HG02884 (cell line): ENCODE results near the gene KRTAP9-7.
"Not testable (repeated sequence)": the region's sequence is repeated elsewhere in the genome, so short reads cannot be mapped to it uniquely, and the experiment has no call there.

Experiments used
- ATAC-seq: cut with Tn5 transposase; IDR thresholded peaks from one replicate; pipeline ENCODE4 v1.9.1; 2021; ENCODE audit warnings: mild to moderate bottlenecking, moderate library complexity; ENCODE audit not compliant: unreplicated experiment

KRTAP9-7 gene, protein sequence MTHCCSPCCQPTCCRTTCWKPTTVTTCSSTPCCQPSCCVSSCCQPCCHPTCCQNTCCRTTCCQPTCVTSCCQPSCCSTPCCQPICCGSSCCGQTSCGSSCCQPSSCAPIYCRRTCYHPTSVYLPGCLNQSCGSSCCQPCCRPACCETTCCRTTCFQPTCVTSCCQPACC

DNA sequence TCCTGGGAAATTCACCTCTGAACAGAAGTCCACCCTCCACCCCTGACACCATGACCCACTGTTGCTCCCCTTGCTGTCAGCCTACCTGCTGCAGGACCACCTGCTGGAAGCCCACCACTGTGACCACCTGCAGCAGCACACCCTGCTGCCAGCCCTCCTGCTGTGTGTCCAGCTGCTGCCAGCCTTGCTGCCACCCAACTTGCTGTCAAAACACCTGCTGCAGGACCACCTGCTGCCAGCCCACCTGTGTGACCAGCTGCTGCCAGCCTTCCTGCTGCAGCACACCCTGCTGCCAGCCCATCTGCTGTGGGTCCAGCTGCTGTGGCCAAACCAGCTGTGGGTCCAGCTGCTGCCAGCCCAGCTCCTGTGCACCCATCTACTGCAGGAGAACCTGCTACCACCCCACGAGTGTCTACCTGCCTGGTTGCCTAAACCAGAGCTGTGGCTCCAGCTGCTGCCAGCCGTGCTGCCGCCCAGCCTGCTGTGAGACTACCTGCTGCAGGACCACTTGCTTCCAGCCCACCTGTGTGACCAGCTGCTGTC is at the start of gene KRTAP9-7:
KRTAP9-7 (plus strand) TSS at position 51 of the 543 bp plus-strand sequence; CDS start at position 51, 0 bp downstream.
- ATAC-seq = not testable (repeated sequence)

DNA sequence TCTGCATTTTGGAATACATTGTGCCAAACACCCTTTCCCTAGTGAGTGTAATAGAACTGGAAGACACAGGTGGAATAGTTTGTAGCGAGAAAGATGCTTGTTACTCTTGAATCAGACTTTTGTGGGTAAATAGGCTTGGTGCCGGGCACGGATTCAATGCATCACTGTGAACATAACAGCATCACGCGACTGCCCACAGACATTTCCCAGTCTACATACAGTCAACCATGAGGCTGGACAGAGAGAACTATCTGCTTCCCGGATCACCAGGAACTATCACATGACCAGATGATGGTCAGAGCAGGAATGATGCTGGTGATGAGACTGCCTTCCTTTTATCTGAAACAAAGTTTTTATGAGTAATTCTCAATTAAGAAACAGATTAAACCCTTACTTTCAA is 49.4 kb upstream of the KRTAP9-7 start:
- no peak for ATAC-seq

DNA sequence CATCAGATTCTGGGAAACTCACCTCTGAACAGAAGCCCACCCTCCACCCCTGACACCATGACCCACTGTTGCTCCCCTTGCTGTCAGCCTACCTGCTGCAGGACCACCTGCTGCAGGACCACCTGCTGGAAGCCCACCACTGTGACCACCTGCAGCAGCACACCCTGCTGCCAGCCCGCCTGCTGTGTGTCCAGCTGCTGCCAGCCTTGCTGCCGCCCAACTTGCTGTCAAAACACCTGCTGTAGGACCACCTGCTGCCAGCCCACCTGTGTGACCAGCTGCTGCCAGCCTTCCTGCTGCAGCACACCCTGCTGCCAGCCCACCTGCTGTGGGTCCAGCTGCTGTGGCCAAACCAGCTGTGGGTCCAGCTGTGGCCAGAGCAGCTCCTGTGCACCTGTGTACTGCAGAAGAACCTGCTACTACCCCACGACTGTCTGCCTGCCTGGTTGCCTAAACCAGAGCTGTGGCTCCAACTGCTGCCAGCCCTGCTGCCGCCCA is 48.9 kb upstream of the KRTAP9-7 start, which contains the start of gene KRTAP9-2:
KRTAP9-2 (plus strand) TSS at position 51 of the 498 bp plus-strand sequence; CDS start at position 58, 7 bp downstream.
- not testable (repeated sequence) for ATAC-seq

DNA sequence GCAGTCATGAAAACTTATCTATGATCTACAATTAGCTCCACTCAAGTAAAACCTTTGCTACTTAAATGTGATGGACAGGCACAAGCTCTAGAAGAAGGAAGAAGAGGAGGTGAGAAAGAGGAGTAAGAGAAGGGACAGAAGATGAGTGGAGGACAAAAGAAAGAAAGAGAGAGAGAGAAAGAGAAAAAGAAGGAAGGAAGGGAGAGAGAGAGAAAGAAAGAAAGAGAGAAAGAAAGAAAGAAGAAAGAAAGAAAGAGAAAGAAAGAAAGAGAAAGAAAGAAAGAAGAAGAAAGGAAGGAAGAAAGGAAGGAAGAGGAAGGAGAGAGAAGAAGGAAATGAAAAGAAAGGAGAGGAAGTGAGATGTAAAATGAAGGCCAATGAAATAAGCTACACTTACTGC is 45.4 kb upstream of the KRTAP9-7 start:
- no peak for ATAC-seq

DNA sequence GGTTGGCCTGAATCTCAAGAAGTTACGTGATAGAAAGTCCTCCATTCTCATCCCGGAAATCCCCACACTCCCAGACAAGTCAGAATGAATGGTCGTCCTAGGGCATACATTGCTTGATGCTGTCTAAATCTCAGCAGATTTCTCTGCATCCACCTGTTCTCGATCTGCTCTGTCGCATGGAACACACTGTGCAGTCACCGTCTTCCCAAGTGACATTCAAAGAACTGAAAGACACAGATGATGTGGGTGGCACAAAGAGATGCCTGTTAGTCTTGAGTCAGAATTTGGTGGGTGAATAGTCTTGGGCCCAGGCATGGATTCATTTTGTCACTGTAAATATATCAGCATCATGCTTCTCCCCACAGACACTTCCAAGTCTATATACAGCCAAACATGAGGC is 43.8 kb upstream of the KRTAP9-7 start:
- no peak for ATAC-seq

DNA sequence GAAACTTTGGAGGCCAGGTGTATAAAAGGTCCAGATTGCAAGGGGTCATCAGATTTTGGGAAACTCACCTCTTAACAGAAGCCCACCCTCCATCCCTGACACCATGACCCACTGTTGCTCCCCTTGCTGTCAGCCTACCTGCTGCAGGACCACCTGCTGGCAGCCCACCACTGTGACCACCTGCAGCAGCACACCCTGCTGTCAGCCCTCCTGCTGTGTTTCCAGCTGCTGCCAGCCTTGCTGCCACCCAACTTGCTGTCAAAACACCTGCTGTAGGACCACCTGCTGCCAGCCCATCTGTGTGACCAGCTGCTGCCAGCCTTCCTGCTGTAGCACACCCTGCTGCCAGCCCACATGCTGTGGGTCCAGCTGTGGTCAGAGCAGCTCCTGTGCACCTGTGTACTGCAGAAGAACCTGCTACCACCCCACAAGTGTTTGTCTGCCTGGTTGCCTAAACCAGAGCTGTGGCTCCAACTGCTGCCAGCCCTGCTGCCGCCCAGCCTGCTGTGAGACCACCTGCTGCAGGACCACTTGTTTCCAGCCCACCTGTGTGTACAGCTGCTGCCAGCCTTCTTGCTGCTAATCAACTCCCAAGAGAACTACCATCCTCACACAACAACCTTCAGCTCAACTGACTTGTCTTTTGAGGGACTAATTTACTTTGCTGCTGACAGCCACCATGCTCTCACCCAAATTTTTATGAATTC is 42.9 kb upstream of the KRTAP9-7 start, which contains the start of gene KRTAP9-3:
KRTAP9-3 (plus strand) TSS at position 51 of the 707 bp plus-strand sequence; CDS start at position 104, 53 bp downstream.
- ATAC-seq = not testable (repeated sequence)

DNA sequence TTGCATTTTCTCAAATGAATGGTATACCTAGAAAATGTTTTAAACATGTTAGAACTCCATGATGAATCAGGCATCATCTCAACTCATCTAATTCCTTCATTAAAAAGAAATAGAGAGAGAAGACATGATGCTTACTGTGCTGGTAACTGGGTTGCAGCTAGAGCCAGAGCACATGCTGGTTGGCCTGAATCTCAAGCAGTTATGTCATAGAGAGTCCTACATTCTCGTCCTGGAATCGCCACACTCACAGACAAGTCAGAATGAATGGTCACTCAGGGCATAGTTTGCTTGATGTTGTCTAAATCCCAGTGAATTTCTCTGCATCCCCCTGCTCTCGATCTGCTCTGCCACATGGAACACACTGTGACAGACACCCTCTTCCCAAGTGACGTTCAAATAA is 38.4 kb upstream of the KRTAP9-7 start:
- not testable (repeated sequence) for ATAC-seq

DNA sequence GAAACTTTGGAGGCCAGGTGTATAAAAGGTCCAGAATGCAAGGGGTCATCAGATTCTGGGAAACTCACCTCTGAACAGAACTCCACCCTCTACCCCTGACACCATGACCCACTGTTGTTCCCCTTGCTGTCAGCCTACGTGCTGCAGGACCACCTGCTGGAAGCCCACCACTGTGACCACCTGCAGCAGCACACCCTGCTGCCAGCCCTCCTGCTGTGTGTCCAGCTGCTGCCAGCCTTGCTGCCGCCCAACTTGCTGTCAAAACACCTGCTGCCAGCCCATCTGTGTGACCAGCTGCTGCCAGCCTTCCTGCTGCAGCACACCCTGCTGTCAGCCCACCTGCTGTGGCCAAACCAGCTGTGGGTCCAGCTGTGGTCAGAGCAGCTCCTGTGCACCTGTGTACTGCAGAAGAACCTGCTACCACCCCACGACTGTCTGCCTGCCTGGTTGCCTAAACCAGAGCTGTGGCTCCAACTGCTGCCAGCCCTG is 37.5 kb upstream of the KRTAP9-7 start, which contains the start of gene KRTAP9-8:
KRTAP9-8 (plus strand) TSS at position 51 of the 489 bp plus-strand sequence; CDS start at position 104, 53 bp downstream.
- not testable (repeated sequence) for ATAC-seq

DNA sequence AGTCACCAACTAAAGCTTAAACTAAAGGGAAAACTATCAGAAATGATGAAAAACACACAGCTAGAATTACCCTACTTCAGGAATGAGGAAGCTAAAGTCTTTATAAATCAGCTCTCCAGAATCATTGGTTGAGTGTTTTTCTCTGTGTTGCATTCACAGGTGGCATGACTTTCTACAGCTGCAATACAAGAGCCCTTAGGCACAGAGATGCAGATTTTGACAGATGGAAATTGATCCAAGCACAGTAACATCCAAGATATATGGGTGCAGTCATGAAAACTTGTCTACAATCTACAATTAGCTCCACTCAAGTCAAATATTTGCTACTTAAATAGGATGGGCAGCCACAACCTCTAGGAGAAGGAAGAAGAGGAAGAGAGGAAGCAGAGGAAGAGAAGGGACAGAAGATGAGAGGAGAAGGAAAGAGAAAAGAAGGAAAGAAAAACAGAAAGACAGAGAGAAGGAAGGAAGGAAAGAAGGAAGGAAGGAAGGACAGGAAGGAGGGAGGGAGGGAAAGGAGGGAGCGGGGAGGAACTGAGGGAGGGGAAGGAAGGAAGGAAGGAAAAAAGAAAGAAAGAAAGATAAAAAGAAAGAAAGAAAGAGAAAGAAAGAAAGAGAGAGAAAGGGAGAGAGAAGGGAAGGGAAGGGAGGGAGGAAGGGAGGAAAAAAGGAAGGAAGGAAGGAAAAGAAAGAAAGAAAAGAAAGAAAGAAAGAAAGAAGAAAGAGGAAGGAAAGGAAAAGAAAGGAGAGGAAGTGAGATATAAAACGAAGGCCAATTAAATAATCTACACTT is 28.3 kb upstream of the KRTAP9-7 start:
- ATAC-seq = not testable (repeated sequence)

DNA sequence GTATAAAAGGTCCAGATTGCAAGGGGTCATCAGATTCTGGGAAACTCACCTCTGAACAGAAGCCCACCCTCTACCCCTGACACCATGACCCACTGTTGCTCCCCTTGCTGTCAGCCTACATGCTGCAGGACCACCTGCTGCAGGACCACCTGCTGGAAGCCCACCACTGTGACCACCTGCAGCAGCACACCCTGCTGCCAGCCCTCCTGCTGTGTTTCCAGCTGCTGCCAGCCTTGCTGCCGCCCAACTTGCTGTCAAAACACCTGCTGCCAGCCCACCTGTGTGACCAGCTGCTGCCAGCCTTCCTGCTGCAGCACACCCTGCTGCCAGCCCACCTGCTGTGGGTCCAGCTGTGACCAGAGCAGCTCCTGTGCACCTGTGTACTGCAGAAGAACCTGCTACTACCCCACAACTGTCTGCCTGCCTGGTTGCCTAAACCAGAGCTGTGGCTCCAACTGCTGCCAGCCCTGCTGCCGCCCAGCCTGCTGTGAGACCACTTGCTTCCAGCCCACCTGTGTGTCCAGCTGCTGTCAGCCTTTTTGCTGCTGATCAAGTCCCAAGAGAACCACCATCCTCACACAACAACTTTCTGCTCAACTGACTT is 25.8 kb upstream of the KRTAP9-7 start, which contains the start of gene KRTAP9-4:
KRTAP9-4 (plus strand) TSS at position 51 of the 604 bp plus-strand sequence; CDS start at position 85, 34 bp downstream.
- ATAC-seq = not testable (repeated sequence)

DNA sequence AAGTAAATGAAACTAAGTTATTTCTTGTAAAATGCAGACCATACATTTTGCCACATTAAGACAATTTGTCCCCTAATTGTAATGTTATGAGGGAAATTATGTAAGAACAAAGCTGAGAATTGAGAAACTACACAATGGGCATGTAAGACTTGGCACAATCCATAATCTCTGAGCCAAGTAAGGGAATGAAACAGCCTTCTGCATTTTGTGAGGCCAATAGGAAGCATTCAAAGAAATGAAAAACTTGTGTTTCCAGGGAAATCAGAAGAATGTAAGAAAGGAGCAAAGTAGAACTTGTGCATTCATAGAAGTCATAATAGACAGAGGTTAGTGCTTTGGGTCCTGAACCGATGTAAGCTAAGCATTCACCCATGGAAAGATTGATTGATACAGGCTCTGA is 24.2 kb upstream of the KRTAP9-7 start:
- no peak for ATAC-seq

DNA sequence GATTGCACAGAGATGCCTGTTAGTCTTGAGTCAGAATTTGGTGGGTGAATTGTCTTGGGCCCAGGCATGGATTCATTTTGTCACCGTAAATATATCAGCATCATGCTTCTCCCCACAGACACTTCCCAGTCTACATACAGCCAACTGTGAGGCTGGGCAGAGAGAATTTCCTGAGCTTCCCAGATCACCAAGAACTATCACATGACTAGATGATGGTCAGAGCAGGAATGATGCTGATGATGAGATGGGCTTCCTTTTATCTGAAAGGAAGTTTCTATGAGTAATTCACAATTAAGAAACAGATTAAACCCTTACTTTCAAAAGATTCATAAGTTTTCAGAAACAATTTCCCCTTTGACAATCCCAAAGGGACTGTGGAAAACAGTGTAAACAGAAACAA is 20.6 kb upstream of the KRTAP9-7 start:
- ATAC-seq = no peak

DNA sequence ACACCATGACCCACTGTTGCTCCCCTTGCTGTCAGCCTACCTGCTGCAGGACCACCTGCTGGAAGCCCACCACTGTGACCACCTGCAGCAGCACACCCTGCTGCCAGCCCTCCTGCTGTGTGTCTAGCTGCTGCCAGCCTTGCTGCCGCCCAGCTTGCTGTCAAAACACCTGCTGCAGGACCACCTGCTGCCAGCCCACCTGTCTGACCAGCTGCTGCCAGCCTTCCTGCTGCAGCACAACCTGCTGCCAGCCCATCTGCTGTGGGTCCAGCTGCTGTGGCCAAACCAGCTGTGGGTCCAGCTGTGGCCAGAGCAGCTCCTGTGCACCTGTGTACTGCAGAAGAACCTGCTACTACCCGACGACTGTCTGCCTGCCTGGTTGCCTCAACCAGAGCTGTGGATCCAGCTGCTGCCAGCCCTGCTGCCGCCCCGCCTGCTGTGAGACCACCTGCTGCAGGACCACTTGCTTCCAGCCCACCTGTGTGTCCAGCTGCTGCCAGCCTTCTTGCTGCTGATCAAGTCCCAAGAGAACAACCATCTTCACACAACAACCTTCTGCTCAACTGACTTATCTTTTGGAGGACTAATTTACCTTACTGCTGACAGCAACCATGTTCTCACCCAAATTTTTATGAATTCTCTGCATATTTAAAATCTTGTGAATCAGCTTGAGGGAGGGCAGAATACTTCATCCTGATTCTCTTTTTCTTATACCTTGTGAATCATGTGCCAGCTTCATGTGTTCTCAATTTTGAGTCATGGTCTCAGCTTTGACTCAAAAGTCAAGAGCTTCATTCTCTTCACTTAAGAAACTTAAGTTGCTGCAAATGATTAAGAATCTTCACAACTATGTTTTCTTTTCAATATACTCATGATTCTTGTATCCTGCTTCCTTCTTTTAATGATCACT is 19.9 kb upstream of the KRTAP9-7 start, which contains the start of gene KRTAP9-9:
KRTAP9-9 (plus strand) TSS at position 4 of the 910 bp plus-strand sequence.
- ATAC-seq = not testable (repeated sequence)

DNA sequence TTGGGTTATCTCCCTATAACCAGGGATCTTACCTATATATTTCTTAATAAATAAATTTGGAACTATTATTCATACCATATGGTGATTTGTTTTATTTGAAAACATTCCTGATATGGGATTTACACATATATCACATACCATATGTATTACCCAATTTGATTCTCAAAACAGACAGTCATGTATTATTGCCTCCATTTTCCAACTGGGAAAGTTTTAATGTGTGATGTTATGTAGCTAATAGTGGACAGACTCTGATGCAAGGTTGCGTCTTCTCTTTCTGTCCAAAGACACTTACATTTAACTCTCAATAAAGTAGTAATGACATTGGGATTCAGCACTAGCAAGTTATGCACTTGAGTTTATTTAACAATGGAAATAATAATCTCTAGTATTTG is 19.2 kb upstream of the KRTAP9-7 start:
- no peak for ATAC-seq

DNA sequence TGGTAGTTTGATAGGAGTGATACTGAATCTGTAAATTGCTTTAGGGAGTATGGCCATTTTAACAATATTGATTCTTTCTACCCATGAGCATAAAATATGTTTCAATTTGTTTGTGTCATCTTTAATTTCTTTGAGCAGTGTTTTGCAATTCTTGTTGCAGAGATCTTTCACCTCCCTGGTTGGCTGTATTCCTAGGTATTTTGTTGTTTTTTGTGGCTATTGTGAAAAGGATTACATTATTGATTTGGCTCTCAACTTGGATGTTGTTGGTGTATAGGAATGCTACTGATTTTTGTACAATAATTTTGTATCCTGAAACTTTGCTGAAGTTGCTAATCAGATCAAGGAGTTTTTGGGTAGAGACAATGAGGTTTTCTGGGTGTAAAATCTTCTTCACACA is 17.1 kb upstream of the KRTAP9-7 start:
- ATAC-seq = no peak

DNA sequence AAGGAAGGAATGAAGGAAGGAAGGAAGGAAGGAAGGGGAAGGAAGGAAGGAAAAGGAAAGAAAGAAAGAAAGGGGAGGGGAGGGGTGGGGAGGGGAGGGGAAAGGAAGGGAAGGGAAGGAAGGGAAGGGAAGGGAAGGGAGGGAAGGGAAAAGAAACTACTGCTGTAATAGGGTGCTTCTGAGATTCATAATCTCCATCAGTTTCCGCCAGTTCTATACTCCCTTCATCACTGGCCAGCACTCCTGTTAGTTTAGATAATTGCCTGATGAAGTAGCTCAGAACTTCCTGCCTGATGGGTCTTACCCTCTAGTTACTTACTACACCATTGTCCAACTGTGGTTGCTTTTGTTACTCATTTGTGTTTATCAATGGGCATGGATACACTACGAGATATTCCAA is 12.3 kb upstream of the KRTAP9-7 start:
- ATAC-seq = no peak

DNA sequence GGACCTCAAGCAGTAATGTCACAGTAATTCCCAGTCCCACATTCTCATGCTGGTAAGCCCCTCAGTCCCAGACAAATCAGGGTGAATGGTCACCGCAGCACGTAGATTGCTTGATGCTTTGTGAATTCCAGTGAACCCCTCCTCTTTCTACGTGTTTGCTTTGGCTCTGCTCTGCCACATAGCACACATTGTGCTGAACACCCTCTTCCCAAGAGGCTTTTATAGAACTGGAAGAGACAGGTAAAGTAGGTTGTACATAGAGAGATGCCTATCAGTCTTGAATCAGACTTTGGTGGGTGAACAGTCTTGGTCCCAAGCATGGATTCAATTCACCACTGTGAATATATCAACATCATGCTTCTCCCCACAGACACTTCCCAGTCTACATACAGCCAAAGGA is 10.9 kb upstream of the KRTAP9-7 start:
- no peak for ATAC-seq

DNA sequence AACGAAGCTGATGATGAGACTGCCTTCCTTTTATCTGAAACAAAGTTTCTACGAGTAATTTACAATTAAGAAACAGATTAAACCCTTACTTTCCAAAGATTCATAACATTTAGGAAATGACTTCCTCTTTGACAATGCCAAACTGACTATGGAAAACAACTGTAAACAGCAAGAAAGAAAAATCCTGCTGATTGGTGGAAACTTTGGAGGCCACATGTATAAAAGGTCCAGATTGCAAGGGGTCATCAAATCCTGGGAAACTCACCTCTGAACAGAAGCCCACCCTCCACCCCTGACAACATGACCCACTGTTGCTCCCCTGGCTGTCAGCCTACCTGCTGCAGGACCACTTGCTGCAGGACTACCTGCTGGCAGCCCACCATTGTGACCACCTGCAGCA is 10.4 kb upstream of the KRTAP9-7 start, which contains the start of gene KRTAP9-6:
KRTAP9-6 (plus strand) TSS at position 301 of the 400 bp plus-strand sequence; CDS start at position 301, 0 bp downstream.
- ATAC-seq = no peak

DNA sequence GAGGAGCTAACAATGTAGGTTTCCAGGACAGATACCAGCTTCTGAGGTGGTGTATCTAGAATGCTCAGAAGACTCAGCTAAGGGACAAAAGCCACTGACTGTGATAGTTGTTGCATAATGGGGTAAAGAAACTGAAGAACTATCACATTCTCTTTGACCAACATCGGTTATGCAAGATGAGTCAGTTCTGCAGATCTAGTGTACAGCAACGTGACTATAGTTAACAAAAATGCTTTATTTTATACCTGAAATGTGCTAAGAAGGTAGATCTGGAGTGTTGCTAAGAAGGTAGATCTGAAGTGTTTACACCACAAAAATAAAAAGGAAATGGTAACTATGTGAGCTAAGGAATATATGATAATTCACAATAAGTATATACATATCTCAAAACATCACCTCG is 7.8 kb upstream of the KRTAP9-7 start:
- no peak for ATAC-seq
